WTC11 (cell line): ENCODE measurements around the gene LIX1L. TPM values are rescaled to one million over a fixed set of nuclear protein-coding genes. Genes with fewer than 3 reads are reported as not detected.

ENCODE experiments used
- ATAC-seq: fragments of 200-7000 bp; cut with Tn5 transposase; 2 replicates; pipeline ENCODE4 v1.10.0; 2021; ENCODE audit warnings: mild to moderate bottlenecking, moderate library complexity
- CTCF ChIA-PET: fragments of 300-600 bp; sonication (Branson Sonifier 250); formaldehyde crosslinking; loops from one replicate; lab custom pipeline; 2021; ENCODE audit warnings: antibody characterized with exemption; lab: Charles Lee
- POLR2A ChIA-PET: fragments of 350-600 bp; sonication (Branson Sonifier 250); formaldehyde crosslinking; loops from one replicate; lab custom pipeline; 2021; ENCODE audit warnings: antibody characterized with exemption; lab: Charles Lee
- DNase-seq: peaks from one replicate; pipeline ENCODE4 v3.0.0; 2021; ENCODE audit warnings: low spot score
- H3K27ac Mint-ChIP-seq: 2 replicates; pipeline ENCODE4 v1.8.0; 2021; ENCODE audit warnings: mixed read lengths
- H3K27me3 Mint-ChIP-seq: 2 replicates; pipeline ENCODE4 v1.8.0; 2021; ENCODE audit warnings: low read depth, mild to moderate bottlenecking, moderate library complexity, mixed read lengths
- H3K36me3 Mint-ChIP-seq: 2 replicates; pipeline ENCODE4 v1.8.0; 2021; ENCODE audit warnings: mixed read lengths
- H3K4me1 Mint-ChIP-seq: 2 replicates; pipeline ENCODE4 v1.8.0; 2022; ENCODE audit warnings: mixed read lengths
- H3K4me3 Mint-ChIP-seq: 2 replicates; pipeline ENCODE4 v1.8.0; 2021; ENCODE audit warnings: mild to moderate bottlenecking, moderate library complexity, mixed read lengths
- H3K9me3 Mint-ChIP-seq: 2 replicates; pipeline ENCODE4 v1.8.0; 2021; ENCODE audit warnings: mixed read lengths
- CBFB ChIP-seq: sonication (generic); formaldehyde crosslinking; IDR thresholded peaks from 2 replicates; pipeline ENCODE4 v1.8.1; 2022; ENCODE audit warnings: mild to moderate bottlenecking, low read depth, missing genetic modification reagents
- ETV6 ChIP-seq: sonication (generic); formaldehyde crosslinking; IDR thresholded peaks from 2 replicates; pipeline ENCODE4 v1.8.1; 2022; ENCODE audit warnings: mild to moderate bottlenecking, missing genetic modification reagents
- IRF2 ChIP-seq: sonication (generic); formaldehyde crosslinking; IDR thresholded peaks from 2 replicates; pipeline ENCODE4 v1.8.0; 2022; ENCODE audit warnings: low read depth, missing genetic modification reagents, borderline replicate concordance
- JUN ChIP-seq: sonication (generic); formaldehyde crosslinking; IDR thresholded peaks from 2 replicates; pipeline ENCODE4 v1.8.0; 2023; ENCODE audit warnings: mild to moderate bottlenecking, missing genetic modification reagents
- NR1H2 ChIP-seq: sonication (generic); formaldehyde crosslinking; IDR thresholded peaks from 2 replicates; pipeline ENCODE4 v1.9.0; 2021; ENCODE audit warnings: mild to moderate bottlenecking, moderate library complexity, missing genetic modification reagents
- NR3C1 ChIP-seq: sonication (generic); formaldehyde crosslinking; conservative IDR thresholded peaks from 2 replicates; pipeline ENCODE4 v1.8.1; 2023; ENCODE audit warnings: low read depth, mild to moderate bottlenecking, missing genetic modification reagents
- SOX15 ChIP-seq: fragments of 250-450 bp; sonication (Bioruptor Pico); IDR thresholded peaks from 2 replicates; pipeline ENCODE4 v1.9.0; 2021; ENCODE audit warnings: mild to moderate bottlenecking
- TEAD4 ChIP-seq: sonication (generic); formaldehyde crosslinking; IDR thresholded peaks from 2 replicates; pipeline ENCODE4 v1.8.0; 2022; ENCODE audit warnings: mild to moderate bottlenecking, missing genetic modification reagents
- ZNF138 ChIP-seq: sonication (generic); formaldehyde crosslinking; conservative IDR thresholded peaks from 2 replicates; pipeline ENCODE4 v1.8.1; 2022; ENCODE audit warnings: mild to moderate bottlenecking, moderate library complexity, missing genetic modification reagents
- ZNF416 ChIP-seq: fragments of 250-450 bp; sonication (Bioruptor Pico); IDR thresholded peaks from 2 replicates; pipeline ENCODE4 v1.9.0; 2021; ENCODE audit warnings: mild to moderate bottlenecking, inconsistent platforms
- total RNA-seq: library from RNA; stranded (reverse); gene quantifications from 3 replicates; pipeline ENCODE4 v1.2.3, GENCODE V29; 2021
- TF ChIP-seq, protein P1 (sequence below): sonication (generic); formaldehyde crosslinking; IDR thresholded peaks from 2 replicates; pipeline ENCODE4 v1.8.1; 2022; ENCODE audit warnings: mild to moderate bottlenecking, moderate library complexity, missing genetic modification reagents
- TF ChIP-seq, protein P2 (sequence below): sonication (generic); formaldehyde crosslinking; IDR thresholded peaks from 2 replicates; pipeline ENCODE4 v1.8.1; 2023; ENCODE audit warnings: mild to moderate bottlenecking, missing genetic modification reagents
- TF ChIP-seq, protein P3 (sequence below): sonication (generic); formaldehyde crosslinking; IDR thresholded peaks from 2 replicates; pipeline ENCODE4 v1.8.0; 2022; ENCODE audit warnings: mild to moderate bottlenecking, missing genetic modification reagents
- TF ChIP-seq, protein P4 (sequence below): sonication (generic); formaldehyde crosslinking; IDR thresholded peaks from 2 replicates; pipeline ENCODE4 v1.8.1; 2022; ENCODE audit warnings: low read depth, missing genetic modification reagents, borderline replicate concordance
- TF ChIP-seq, protein P5 (sequence below): sonication (generic); formaldehyde crosslinking; IDR thresholded peaks from 2 replicates; pipeline ENCODE4 v1.8.1; 2023; ENCODE audit warnings: mild to moderate bottlenecking, missing genetic modification reagents
- TF ChIP-seq, protein P6 (sequence below): fragments of 250-450 bp; sonication (Bioruptor Pico); IDR thresholded peaks from 2 replicates; pipeline ENCODE4 v1.9.0; 2021; ENCODE audit warnings: mild to moderate bottlenecking
- TF ChIP-seq, protein P7 (sequence below): fragments of 250-450 bp; sonication (Bioruptor Pico); IDR thresholded peaks from 2 replicates; pipeline ENCODE4 v1.9.0; 2021; ENCODE audit warnings: mild to moderate bottlenecking
- TF ChIP-seq, protein P8 (sequence below): fragments of 250-450 bp; sonication (Bioruptor Pico); conservative IDR thresholded peaks from 2 replicates; pipeline ENCODE4 v1.9.0; 2021; ENCODE audit warnings: mild to moderate bottlenecking

LIX1L gene
- total RNA-seq, 1 experiment from 2014 or later, result 3.0 TPM

DNA sequence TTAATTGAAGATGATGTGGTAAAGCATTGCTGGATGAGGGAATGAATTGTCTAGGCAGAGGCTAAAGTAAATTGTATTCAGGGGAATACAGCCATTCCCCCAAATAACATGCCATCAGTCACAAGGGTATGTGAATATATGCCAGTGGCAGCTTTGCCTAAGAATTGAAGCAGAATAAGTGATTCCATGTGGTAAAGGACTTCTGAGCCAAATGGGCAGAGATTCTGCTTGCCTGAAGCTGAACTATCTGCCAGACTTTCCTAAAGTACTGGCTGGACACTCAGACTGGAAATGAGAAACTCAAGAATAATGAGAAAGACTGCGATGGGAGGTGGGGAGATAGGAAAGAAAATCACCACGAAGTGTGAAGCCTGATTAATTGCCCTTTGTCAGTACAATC is 2.4 kb downstream of the LIX1L start (continued):
- TF ChIP-seq, protein P1, sequence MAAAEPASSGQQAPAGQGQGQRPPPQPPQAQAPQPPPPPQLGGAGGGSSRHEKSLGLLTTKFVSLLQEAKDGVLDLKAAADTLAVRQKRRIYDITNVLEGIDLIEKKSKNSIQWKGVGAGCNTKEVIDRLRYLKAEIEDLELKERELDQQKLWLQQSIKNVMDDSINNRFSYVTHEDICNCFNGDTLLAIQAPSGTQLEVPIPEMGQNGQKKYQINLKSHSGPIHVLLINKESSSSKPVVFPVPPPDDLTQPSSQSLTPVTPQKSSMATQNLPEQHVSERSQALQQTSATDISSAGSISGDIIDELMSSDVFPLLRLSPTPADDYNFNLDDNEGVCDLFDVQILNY (CRISPR knock-in tag), result no peak
- TF ChIP-seq ETV6 (CRISPR knock-in tag), result no peak
- TF ChIP-seq, protein P2, sequence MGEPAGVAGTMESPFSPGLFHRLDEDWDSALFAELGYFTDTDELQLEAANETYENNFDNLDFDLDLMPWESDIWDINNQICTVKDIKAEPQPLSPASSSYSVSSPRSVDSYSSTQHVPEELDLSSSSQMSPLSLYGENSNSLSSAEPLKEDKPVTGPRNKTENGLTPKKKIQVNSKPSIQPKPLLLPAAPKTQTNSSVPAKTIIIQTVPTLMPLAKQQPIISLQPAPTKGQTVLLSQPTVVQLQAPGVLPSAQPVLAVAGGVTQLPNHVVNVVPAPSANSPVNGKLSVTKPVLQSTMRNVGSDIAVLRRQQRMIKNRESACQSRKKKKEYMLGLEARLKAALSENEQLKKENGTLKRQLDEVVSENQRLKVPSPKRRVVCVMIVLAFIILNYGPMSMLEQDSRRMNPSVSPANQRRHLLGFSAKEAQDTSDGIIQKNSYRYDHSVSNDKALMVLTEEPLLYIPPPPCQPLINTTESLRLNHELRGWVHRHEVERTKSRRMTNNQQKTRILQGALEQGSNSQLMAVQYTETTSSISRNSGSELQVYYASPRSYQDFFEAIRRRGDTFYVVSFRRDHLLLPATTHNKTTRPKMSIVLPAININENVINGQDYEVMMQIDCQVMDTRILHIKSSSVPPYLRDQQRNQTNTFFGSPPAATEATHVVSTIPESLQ, result no peak
- TF ChIP-seq IRF2 (CRISPR knock-in tag), result no peak
- TF ChIP-seq, all 79 proteins: peak for 0

DNA sequence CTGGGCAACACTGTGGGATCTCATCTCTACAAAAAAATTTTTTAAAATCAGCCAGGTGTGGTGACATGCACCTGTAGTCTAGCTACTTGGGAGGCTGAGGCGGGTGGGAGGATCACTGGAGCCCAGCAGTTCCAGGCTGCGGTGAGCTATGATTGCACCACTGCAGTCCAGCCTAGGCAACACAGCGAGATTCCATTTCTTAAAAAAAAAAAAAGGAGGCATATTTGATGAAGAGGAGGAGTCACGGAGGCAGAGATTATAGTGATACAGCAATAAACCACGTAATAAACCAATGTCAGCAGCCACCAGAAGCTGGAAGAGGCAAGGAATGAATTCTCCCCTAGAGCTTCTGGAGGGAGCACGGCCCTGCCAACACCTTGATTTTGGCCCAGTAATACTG is 4.0 kb downstream of the LIX1L start:
- no peaks in the 10 kb centered on the region for H3K9me3 Mint-ChIP-seq
- H3K4me3 Mint-ChIP-seq, result no peak overlapping the region
- POLR2A ChIA-PET, result interaction anchor here (1.4 kb wide), 1 partner anchor 11 kb away, joined by 3 read pairs; the partner anchor contains the start of genes ANKRD34A and POLR3GL

More for the DNA sequence above, 4.0 kb downstream of the LIX1L start:
- no peak for DNase-seq
- Mint-ChIP-seq H3K36me3 (no peaks in the 10 kb centered on the region), H3K27ac (no peak overlapping the region), H3K27me3 (peaks cover 58% of the 10 kb centered on the region), H3K4me1 (peaks cover 15% of the 10 kb centered on the region)
- TF ChIP-seq CBFB (CRISPR knock-in tag), result no peak
- TF ChIP-seq JUN (CRISPR knock-in tag), result no peak
- TF ChIP-seq ZNF138 (CRISPR knock-in tag), result no peak
- TF ChIP-seq SOX15 (CRISPR knock-in tag), result no peak
- TF ChIP-seq TEAD4 (CRISPR knock-in tag), result no peak
- TF ChIP-seq NR1H2 (CRISPR knock-in tag), result no peak
- TF ChIP-seq, protein P3, sequence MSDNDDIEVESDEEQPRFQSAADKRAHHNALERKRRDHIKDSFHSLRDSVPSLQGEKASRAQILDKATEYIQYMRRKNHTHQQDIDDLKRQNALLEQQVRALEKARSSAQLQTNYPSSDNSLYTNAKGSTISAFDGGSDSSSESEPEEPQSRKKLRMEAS (CRISPR knock-in tag), result no peak
- TF ChIP-seq, protein P4, sequence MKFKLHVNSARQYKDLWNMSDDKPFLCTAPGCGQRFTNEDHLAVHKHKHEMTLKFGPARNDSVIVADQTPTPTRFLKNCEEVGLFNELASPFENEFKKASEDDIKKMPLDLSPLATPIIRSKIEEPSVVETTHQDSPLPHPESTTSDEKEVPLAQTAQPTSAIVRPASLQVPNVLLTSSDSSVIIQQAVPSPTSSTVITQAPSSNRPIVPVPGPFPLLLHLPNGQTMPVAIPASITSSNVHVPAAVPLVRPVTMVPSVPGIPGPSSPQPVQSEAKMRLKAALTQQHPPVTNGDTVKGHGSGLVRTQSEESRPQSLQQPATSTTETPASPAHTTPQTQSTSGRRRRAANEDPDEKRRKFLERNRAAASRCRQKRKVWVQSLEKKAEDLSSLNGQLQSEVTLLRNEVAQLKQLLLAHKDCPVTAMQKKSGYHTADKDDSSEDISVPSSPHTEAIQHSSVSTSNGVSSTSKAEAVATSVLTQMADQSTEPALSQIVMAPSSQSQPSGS (CRISPR knock-in tag), result no peak
- TF ChIP-seq, protein P5, sequence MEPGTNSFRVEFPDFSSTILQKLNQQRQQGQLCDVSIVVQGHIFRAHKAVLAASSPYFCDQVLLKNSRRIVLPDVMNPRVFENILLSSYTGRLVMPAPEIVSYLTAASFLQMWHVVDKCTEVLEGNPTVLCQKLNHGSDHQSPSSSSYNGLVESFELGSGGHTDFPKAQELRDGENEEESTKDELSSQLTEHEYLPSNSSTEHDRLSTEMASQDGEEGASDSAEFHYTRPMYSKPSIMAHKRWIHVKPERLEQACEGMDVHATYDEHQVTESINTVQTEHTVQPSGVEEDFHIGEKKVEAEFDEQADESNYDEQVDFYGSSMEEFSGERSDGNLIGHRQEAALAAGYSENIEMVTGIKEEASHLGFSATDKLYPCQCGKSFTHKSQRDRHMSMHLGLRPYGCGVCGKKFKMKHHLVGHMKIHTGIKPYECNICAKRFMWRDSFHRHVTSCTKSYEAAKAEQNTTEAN (CRISPR knock-in tag), result no peak
- TF ChIP-seq, protein P6, sequence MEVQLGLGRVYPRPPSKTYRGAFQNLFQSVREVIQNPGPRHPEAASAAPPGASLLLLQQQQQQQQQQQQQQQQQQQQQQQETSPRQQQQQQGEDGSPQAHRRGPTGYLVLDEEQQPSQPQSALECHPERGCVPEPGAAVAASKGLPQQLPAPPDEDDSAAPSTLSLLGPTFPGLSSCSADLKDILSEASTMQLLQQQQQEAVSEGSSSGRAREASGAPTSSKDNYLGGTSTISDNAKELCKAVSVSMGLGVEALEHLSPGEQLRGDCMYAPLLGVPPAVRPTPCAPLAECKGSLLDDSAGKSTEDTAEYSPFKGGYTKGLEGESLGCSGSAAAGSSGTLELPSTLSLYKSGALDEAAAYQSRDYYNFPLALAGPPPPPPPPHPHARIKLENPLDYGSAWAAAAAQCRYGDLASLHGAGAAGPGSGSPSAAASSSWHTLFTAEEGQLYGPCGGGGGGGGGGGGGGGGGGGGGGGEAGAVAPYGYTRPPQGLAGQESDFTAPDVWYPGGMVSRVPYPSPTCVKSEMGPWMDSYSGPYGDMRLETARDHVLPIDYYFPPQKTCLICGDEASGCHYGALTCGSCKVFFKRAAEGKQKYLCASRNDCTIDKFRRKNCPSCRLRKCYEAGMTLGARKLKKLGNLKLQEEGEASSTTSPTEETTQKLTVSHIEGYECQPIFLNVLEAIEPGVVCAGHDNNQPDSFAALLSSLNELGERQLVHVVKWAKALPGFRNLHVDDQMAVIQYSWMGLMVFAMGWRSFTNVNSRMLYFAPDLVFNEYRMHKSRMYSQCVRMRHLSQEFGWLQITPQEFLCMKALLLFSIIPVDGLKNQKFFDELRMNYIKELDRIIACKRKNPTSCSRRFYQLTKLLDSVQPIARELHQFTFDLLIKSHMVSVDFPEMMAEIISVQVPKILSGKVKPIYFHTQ (CRISPR knock-in tag), result no peak
- TF ChIP-seq, protein P7, sequence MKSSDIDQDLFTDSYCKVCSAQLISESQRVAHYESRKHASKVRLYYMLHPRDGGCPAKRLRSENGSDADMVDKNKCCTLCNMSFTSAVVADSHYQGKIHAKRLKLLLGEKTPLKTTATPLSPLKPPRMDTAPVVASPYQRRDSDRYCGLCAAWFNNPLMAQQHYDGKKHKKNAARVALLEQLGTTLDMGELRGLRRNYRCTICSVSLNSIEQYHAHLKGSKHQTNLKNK, result no peak
- no peak for TF ChIP-seq NR3C1 (CRISPR knock-in tag)
- TF ChIP-seq, protein P8, sequence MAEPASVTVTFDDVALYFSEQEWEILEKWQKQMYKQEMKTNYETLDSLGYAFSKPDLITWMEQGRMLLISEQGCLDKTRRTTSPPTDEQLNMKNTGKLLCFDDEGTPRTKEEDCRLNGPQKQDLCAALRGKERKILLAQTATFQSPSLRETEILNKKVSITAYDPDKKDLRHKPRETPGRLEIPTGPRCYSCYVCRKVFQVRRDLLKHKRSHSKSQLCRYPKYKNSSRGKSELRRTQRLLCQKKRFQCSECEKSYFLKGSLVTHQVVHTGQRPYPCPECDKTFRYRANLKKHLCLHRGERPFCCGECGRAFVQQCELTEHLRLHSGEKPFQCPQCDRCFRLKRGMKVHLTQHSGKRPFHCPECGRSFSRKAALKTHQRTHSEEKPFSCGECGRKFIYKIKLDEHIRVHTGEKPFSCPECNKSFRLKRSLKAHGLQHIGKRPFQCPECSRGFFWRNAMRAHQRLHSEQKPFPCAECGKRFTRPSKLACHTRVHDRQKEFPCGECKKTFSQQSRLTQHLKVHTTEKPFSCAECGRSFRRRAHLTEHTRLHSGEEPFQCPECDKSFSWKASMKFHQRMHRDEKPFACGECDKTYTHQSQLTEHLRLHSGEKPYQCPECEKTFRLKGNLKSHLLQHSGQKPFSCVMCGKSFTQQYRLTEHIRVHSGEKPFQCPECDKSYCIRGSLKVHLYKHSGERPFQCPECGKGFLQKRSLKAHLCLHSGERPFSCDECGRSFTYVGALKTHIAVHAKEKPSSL (CRISPR knock-in tag), result no peak
- TF ChIP-seq ZNF416 (CRISPR knock-in tag), result no peak
- no peak for ATAC-seq
- CTCF ChIA-PET, result interaction anchor here (0.8 to 2.1 kb wide), 2 partner anchors 54 to 62 kb away, joined by 3 to 5 read pairs; no protein-coding TSS in a partner anchor
